DMS153 (cell line): ENCODE data around the gene STAT5B.

ENCODE experiments used
- DNase-seq: peaks from one replicate; lab custom pipeline; 2025; lab: John Stamatoyannopoulos, UW

The STAT5B gene

GRCh38 chr17:42284566-42284965 lies 8.4 kb upstream of the STAT5B start:
- DNase-seq: no peak

- no peak for DNase-seq
Observed at GRCh38 chr17:42284024-42284369, 7.8 kb upstream of the STAT5B start.

- DNase-seq: no peak
Observed at GRCh38 chr17:42283241-42284023, 7.2 kb upstream of the STAT5B start.

- no peak for DNase-seq
Observed at GRCh38 chr17:42282478-42283080, 6.4 kb upstream of the STAT5B start.

- peak; percentile 70 for DNase-seq
Observed at GRCh38 chr17:42281571-42282096, 5.4 kb upstream of the STAT5B start.

- no peak for DNase-seq
Observed at GRCh38 chr17:42279776-42280630, 3.8 kb upstream of the STAT5B start.

- no peak for DNase-seq
Observed at GRCh38 chr17:42277342-42277712, 1.1 kb upstream of the STAT5B start.

GRCh38 chr17:42276609-42277341 lies 584 bp upstream of the STAT5B start:
- no peak for DNase-seq

- DNase-seq: no peak
Observed at GRCh38 chr17:42275527-42276358, 448 bp downstream of the STAT5B start.

- DNase-seq: no peak
Observed at GRCh38 chr17:42274812-42275526, 1.2 kb downstream of the STAT5B start.

- no peak for DNase-seq
Observed at GRCh38 chr17:42274253-42274542, 2.0 kb downstream of the STAT5B start.

- DNase-seq: no peak
Observed at GRCh38 chr17:42273474-42274252, 2.5 kb downstream of the STAT5B start.

- DNase-seq: no peak
Observed at GRCh38 chr17:42272162-42272907, 3.9 kb downstream of the STAT5B start.

- no peak for DNase-seq
Observed at GRCh38 chr17:42271779-42272035, 4.5 kb downstream of the STAT5B start.

- DNase-seq: no peak
Observed at GRCh38 chr17:42271006-42271778, 5.0 kb downstream of the STAT5B start.

GRCh38 chr17:42270596-42270995 lies 5.6 kb downstream of the STAT5B start:
- no peak for DNase-seq

GRCh38 chr17:42270170-42270535 lies 6.0 kb downstream of the STAT5B start:
- DNase-seq: no peak

GRCh38 chr17:42268236-42268635 lies 8.0 kb downstream of the STAT5B start:
- no peak for DNase-seq
